MCF 10A (cell line): ENCODE measurements around the gene TK1. TPM values are rescaled to one million over a fixed set of nuclear protein-coding genes. Genes with fewer than 3 reads are reported as not detected.

Experiments used
- BruUV-seq: library from RNA; stranded (reverse); fragments of 400-500 nt; replicated peaks from 2 replicates; lab custom pipeline; 2021; lab: Mats Ljungman, UMichigan
- CTCF ChIA-PET: fragments of 300-600 bp; sonication (Branson Sonifier 250); formaldehyde crosslinking; extraction: SDS; loops from one replicate; lab custom pipeline; 2021; ENCODE audit warnings: antibody characterized with exemption, inconsistent platforms; lab: Yijun Ruan, JAX
- POLR2A ChIA-PET: fragments of 300-600, 350-650 bp; sonication (Branson Sonifier 250); formaldehyde crosslinking; extraction: SDS; loops from one replicate; lab custom pipeline; 2020; ENCODE audit warnings: antibody characterized with exemption, inconsistent platforms; lab: Yijun Ruan, JAX
- DNase-seq: peaks from one replicate; pipeline ENCODE4 v3.0.0-alpha.2; 2018; ENCODE audit not compliant: unreplicated experiment
- H3K27ac Mint-ChIP-seq: one replicate; pipeline ENCODE4 v1.8.0; 2022; ENCODE audit warnings: mild to moderate bottlenecking, low read depth, mixed read lengths; ENCODE audit not compliant: unreplicated experiment
- H3K27me3 Mint-ChIP-seq: one replicate; pipeline ENCODE4 v1.8.0; 2022; ENCODE audit warnings: mixed read lengths; ENCODE audit not compliant: insufficient read depth, unreplicated experiment
- H3K36me3 Mint-ChIP-seq: one replicate; pipeline ENCODE4 v1.8.0; 2022; ENCODE audit warnings: mild to moderate bottlenecking, moderate library complexity, mixed read lengths; ENCODE audit not compliant: insufficient read depth, unreplicated experiment
- H3K4me1 Mint-ChIP-seq: one replicate; pipeline ENCODE4 v1.8.0; 2022; ENCODE audit warnings: mixed read lengths; ENCODE audit not compliant: insufficient read depth, unreplicated experiment
- H3K4me3 Mint-ChIP-seq: one replicate; pipeline ENCODE4 v1.8.0; 2022; ENCODE audit warnings: mild to moderate bottlenecking, moderate library complexity, mixed read lengths; ENCODE audit not compliant: unreplicated experiment
- H3K9me3 Mint-ChIP-seq: one replicate; pipeline ENCODE4 v1.8.0; 2022; ENCODE audit warnings: mixed read lengths; ENCODE audit not compliant: unreplicated experiment
- CTCF ChIP-seq: fragments of 200-600 bp; IDR thresholded peaks from one replicate; pipeline ENCODE4 v1.8.0; 2022; ENCODE audit warnings: antibody characterized with exemption, mild to moderate bottlenecking; ENCODE audit not compliant: unreplicated experiment
- intact Hi-C: fragments of 100-400 bp; cut with micrococcal nuclease; formaldehyde crosslinking; loops from 2 replicates; pipeline ENCODE4 v1.14.1; 2022
- total RNA-seq: library from RNA; stranded (reverse); gene quantifications from 2 replicates; pipeline ENCODE4 v1.2.3, GENCODE V29; 2022

TK1 gene
- total RNA-seq, 1 experiment from 2014 or later, result 21.4 TPM

- peak; percentile 88 for TF ChIP-seq CTCF
- Mint-ChIP-seq H3K9me3 (no peaks in the 10 kb centered on the region), H3K4me1 (peaks cover 17% of the 10 kb centered on the region), H3K27ac (no peak overlapping the region), H3K27me3 (no peaks in the 10 kb centered on the region), H3K36me3 (peaks cover 28% of the 10 kb centered on the region), H3K4me3 (no peak overlapping the region)
- ChIA-PET POLR2A (interaction anchor here (1.0 to 1.6 kb wide), 2 partner anchors 48 to 64 kb away, joined by 4 to 5 read pairs; partner anchors contain the start of gene TMC6), CTCF (interaction anchor here (0.5 to 2.2 kb wide), 18 partner anchors 9 to 602 kb away, joined by 3 to 19 read pairs (median 4); partner anchors contain the start of genes AFMID, TK1 and TMC6)
- no TSS peak for BruUV-seq
- intact Hi-C loops, result loop anchor here (1.0 kb wide), 1 partner anchor 64 kb away; no protein-coding TSS in a partner anchor
- peak; percentile 55 for DNase-seq
Observed at GRCh38 chr17:78176548-78177025, 10.3 kb downstream of the TK1 start.

- peaks cover 24% of the 10 kb centered on the region for H3K36me3 Mint-ChIP-seq
Observed at GRCh38 chr17:78175643-78175981, 11.2 kb downstream of the TK1 start.

GRCh38 chr17:78174870-78175642 is 11.8 kb downstream of the TK1 start:
- H3K27me3 Mint-ChIP-seq, result no peaks in the 10 kb centered on the region
- TF ChIP-seq CTCF, result no peak
- no peaks in the 10 kb centered on the region for H3K9me3 Mint-ChIP-seq
- BruUV-seq, result no TSS peak
- H3K27ac Mint-ChIP-seq, result no peak overlapping the region
- ChIA-PET CTCF (interaction anchor here (0.7 to 2.4 kb wide), 8 partner anchors 11 to 66 kb away, joined by 3 to 19 read pairs (median 4); partner anchors contain the start of gene AFMID), POLR2A (interaction anchor here (0.6 to 1.6 kb wide), 5 partner anchors 11 to 109 kb away, joined by 3 to 5 read pairs (median 4); partner anchors contain the start of gene TMC6)
- no peak for DNase-seq
- no peak overlapping the region for H3K4me3 Mint-ChIP-seq
- intact Hi-C loops, result no loop called here
- peaks cover 17% of the 10 kb centered on the region for H3K4me1 Mint-ChIP-seq
- peaks cover 24% of the 10 kb centered on the region for H3K36me3 Mint-ChIP-seq

More at GRCh38 chr17:78175643-78175981, 11.2 kb downstream of the TK1 start:
- no peaks in the 10 kb centered on the region for H3K27me3 Mint-ChIP-seq
- no TSS peak for BruUV-seq
- H3K27ac Mint-ChIP-seq, result no peak overlapping the region
- TF ChIP-seq CTCF, result no peak
- H3K4me3 Mint-ChIP-seq, result no peak overlapping the region
- peaks cover 17% of the 10 kb centered on the region for H3K4me1 Mint-ChIP-seq
- POLR2A ChIA-PET, result interaction anchor here (0.7 to 1.6 kb wide), 4 partner anchors 11 to 48 kb away, joined by 3 to 5 read pairs (median 4); partner anchors contain the start of gene TMC6
- CTCF ChIA-PET, result interaction anchor here (0.9 to 2.4 kb wide), 9 partner anchors 9 to 70 kb away, joined by 3 to 19 read pairs (median 5); no protein-coding TSS in a partner anchor
- no peak for DNase-seq
- no peaks in the 10 kb centered on the region for H3K9me3 Mint-ChIP-seq
- intact Hi-C loops, result no loop called here

GRCh38 chr17:78174346-78174869 is 12.4 kb downstream of the TK1 start:
- H3K27ac Mint-ChIP-seq, result no peak overlapping the region
- DNase-seq, result peak; percentile 33
- no peaks in the 10 kb centered on the region for H3K9me3 Mint-ChIP-seq
- POLR2A ChIA-PET, result interaction anchor here (0.6 to 0.7 kb wide), 2 partner anchors 108 to 633 kb away, joined by 3 to 5 read pairs; no protein-coding TSS in a partner anchor
- intact Hi-C loops, result no loop called here
- CTCF ChIA-PET, result interaction anchor here (0.6 to 2.4 kb wide), 5 partner anchors 13 to 67 kb away, joined by 3 to 5 read pairs (median 4); partner anchors contain the start of gene AFMID
- H3K36me3 Mint-ChIP-seq, result peaks cover 24% of the 10 kb centered on the region
- no peak for TF ChIP-seq CTCF
- no peak overlapping the region for H3K4me3 Mint-ChIP-seq
- H3K4me1 Mint-ChIP-seq, result peaks cover 14% of the 10 kb centered on the region
- H3K27me3 Mint-ChIP-seq, result no peaks in the 10 kb centered on the region
- BruUV-seq, result no TSS peak
